Karpas-422 (cell line): ENCODE measurements around the gene WNT7B. TPM values are rescaled to one million over a fixed set of nuclear protein-coding genes. Genes with fewer than 3 reads are reported as not detected.

ENCODE experiments used
- DNase-seq: peaks from one replicate; pipeline ENCODE4 v3.0.0-alpha.2; 2015
- H2AFZ ChIP-seq: fragments of 200-600 bp; sonication (generic); 2 replicates; pipeline ENCODE4 v1.6.1; 2014; ENCODE audit warnings: antibody characterized with exemption, low read length, mixed read lengths
- H3K27ac ChIP-seq: fragments of 200-600 bp; sonication (generic); 2 replicates; pipeline ENCODE4 v1.5.1; 2014; ENCODE audit warnings: mild to moderate bottlenecking, low read length, moderate library complexity
- H3K27me3 ChIP-seq: fragments of 200-600 bp; sonication (generic); 2 replicates; pipeline ENCODE4 v1.6.1; 2014; ENCODE audit warnings: low read length, mixed read lengths
- H3K36me3 ChIP-seq: fragments of 200-600 bp; sonication (generic); 2 replicates; pipeline ENCODE4 v1.6.1; 2014; ENCODE audit warnings: low read length, mixed read lengths; ENCODE audit not compliant: insufficient read depth
- H3K4me1 ChIP-seq: fragments of 200-600 bp; sonication (generic); 2 replicates; pipeline ENCODE4 v1.6.1; 2014; ENCODE audit warnings: mild to moderate bottlenecking, low read length, mixed read lengths
- H3K4me2 ChIP-seq: fragments of 200-600 bp; sonication (generic); 2 replicates; pipeline ENCODE4 v1.6.1; 2014; ENCODE audit warnings: low read length, low read depth, mild to moderate bottlenecking; ENCODE audit not compliant: poor library complexity, severe bottlenecking
- H3K4me3 ChIP-seq: fragments of 200-600 bp; sonication (generic); 2 replicates; pipeline ENCODE4 v1.5.1; 2014; ENCODE audit warnings: mild to moderate bottlenecking, antibody characterized with exemption, low read length, mixed read lengths
- H3K79me2 ChIP-seq: fragments of 200-600 bp; sonication (generic); 2 replicates; pipeline ENCODE4 v1.6.1; 2014; ENCODE audit warnings: mild to moderate bottlenecking, low read length, mixed read lengths
- H3K9ac ChIP-seq: fragments of 200-600 bp; sonication (generic); 2 replicates; pipeline ENCODE4 v1.6.0; 2014; ENCODE audit warnings: low read length
- H3K9me2 ChIP-seq: fragments of 200-600 bp; sonication (generic), shearing (Covaris generic); replicated peaks from 2 replicates; pipeline ENCODE4 v1.6.0; 2014; ENCODE audit warnings: mild to moderate bottlenecking, low read length, moderate library complexity; ENCODE audit not compliant: insufficient read depth
- H3K9me3 ChIP-seq: fragments of 300-700, 200-600 bp; sonication (generic); 2 replicates; pipeline ENCODE4 v1.6.1; 2014; ENCODE audit warnings: low read length, mixed read lengths
- H4K20me1 ChIP-seq: fragments of 200-600 bp; sonication (generic); 2 replicates; pipeline ENCODE4 v1.6.1; 2014; ENCODE audit warnings: mild to moderate bottlenecking, antibody characterized with exemption, low read length, low read depth; ENCODE audit not compliant: insufficient read depth
- total RNA-seq: library from RNA; depleted of rRNA; stranded (reverse); fragments of >200 nt; shearing (Covaris generic); gene quantifications from 2 replicates; pipeline ENCODE4 v1.2.3, GENCODE V29; 2014; ENCODE audit warnings: low replicate concordance; rRNA removed

WNT7B gene
- not detected in 2 replicates for total RNA-seq

- no peaks in the 10 kb centered on the region for H3K27me3 ChIP-seq
- no peak within 1 kb of the TSS for H2AFZ ChIP-seq
- no peaks in the 10 kb centered on the region for H3K9me2 ChIP-seq
- H3K4me3 ChIP-seq = no peak within 1 kb of the TSS
- no peaks in the 10 kb centered on the region for H3K36me3 ChIP-seq
- no peaks in the 10 kb centered on the region for H4K20me1 ChIP-seq
- no peak within 1 kb of the TSS for H3K4me2 ChIP-seq
- no peaks in the 10 kb centered on the region for H3K9me3 ChIP-seq
- DNase-seq = no peak
- H3K9ac ChIP-seq = no peak within 1 kb of the TSS
- no peaks in the 10 kb centered on the region for H3K79me2 ChIP-seq
- H3K4me1 ChIP-seq = peaks cover 7% of the 10 kb centered on the region
- no peak within 1 kb of the TSS for H3K27ac ChIP-seq
These were observed at the start of gene WNT7B for GRCh38 chr22:45977003-45977411. Gene WNT7B (minus strand): TSS chr22:45977162. CDS start chr22:45976754, 408 bp downstream.

GRCh38 chr22:46025973-46026898 lies 49.3 kb upstream of the WNT7B start:
- Histone ChIP-seq H4K20me1 (no peaks in the 10 kb centered on the region), H2AFZ (no peak overlapping the region), H3K4me2 (no peak overlapping the region), H3K9me3 (no peaks in the 10 kb centered on the region), H3K4me1 (no peaks in the 10 kb centered on the region), H3K79me2 (no peaks in the 10 kb centered on the region), H3K27me3 (no peaks in the 10 kb centered on the region), H3K9ac (no peak overlapping the region), H3K36me3 (no peaks in the 10 kb centered on the region), H3K27ac (no peak overlapping the region), H3K4me3 (no peak overlapping the region), H3K9me2 (no peaks in the 10 kb centered on the region)
- DNase-seq = no peak

- no peak overlapping the region for H2AFZ ChIP-seq
- H3K36me3 ChIP-seq = no peaks in the 10 kb centered on the region
- no peak overlapping the region for H3K9ac ChIP-seq
- no peak overlapping the region for H3K4me2 ChIP-seq
- H3K27me3 ChIP-seq = no peaks in the 10 kb centered on the region
- H3K4me3 ChIP-seq = no peak overlapping the region
- H4K20me1 ChIP-seq = no peaks in the 10 kb centered on the region
- H3K79me2 ChIP-seq = no peaks in the 10 kb centered on the region
- DNase-seq = no peak
- no peak overlapping the region for H3K27ac ChIP-seq
- H3K9me2 ChIP-seq = no peaks in the 10 kb centered on the region
- no peaks in the 10 kb centered on the region for H3K9me3 ChIP-seq
- no peaks in the 10 kb centered on the region for H3K4me1 ChIP-seq
These were observed 48.4 kb upstream of the WNT7B start for GRCh38 chr22:46025225-46025972.

GRCh38 chr22:46024136-46024840 lies 47.3 kb upstream of the WNT7B start:
- no peak for DNase-seq
- no peak overlapping the region for H2AFZ ChIP-seq

GRCh38 chr22:46023558-46023981 lies 46.6 kb upstream of the WNT7B start:
- Histone ChIP-seq H3K27me3 (no peaks in the 10 kb centered on the region), H3K4me2 (no peak overlapping the region), H3K9me2 (no peaks in the 10 kb centered on the region), H3K4me1 (no peaks in the 10 kb centered on the region), H3K9me3 (no peaks in the 10 kb centered on the region), H3K79me2 (no peaks in the 10 kb centered on the region), H3K27ac (no peak overlapping the region), H2AFZ (no peak overlapping the region), H4K20me1 (no peaks in the 10 kb centered on the region), H3K9ac (no peak overlapping the region), H3K4me3 (no peak overlapping the region), H3K36me3 (no peaks in the 10 kb centered on the region)
- no peak for DNase-seq

More at GRCh38 chr22:46024136-46024840, 47.3 kb upstream of the WNT7B start:
- Histone ChIP-seq H3K9me2 (no peaks in the 10 kb centered on the region), H3K27me3 (no peaks in the 10 kb centered on the region), H3K9ac (no peak overlapping the region), H3K27ac (no peak overlapping the region), H3K9me3 (no peaks in the 10 kb centered on the region), H4K20me1 (no peaks in the 10 kb centered on the region), H3K4me2 (no peak overlapping the region), H3K79me2 (no peaks in the 10 kb centered on the region), H3K4me1 (no peaks in the 10 kb centered on the region), H3K4me3 (no peak overlapping the region), H3K36me3 (no peaks in the 10 kb centered on the region)

- H3K9ac ChIP-seq = no peak overlapping the region
- H3K36me3 ChIP-seq = no peaks in the 10 kb centered on the region
- no peaks in the 10 kb centered on the region for H3K9me3 ChIP-seq
- no peaks in the 10 kb centered on the region for H3K27me3 ChIP-seq
- no peaks in the 10 kb centered on the region for H3K4me1 ChIP-seq
- H3K4me2 ChIP-seq = no peak overlapping the region
- DNase-seq = no peak
- no peak overlapping the region for H3K27ac ChIP-seq
- no peaks in the 10 kb centered on the region for H3K9me2 ChIP-seq
- no peak overlapping the region for H3K4me3 ChIP-seq
- no peak overlapping the region for H2AFZ ChIP-seq
- no peaks in the 10 kb centered on the region for H3K79me2 ChIP-seq
- no peaks in the 10 kb centered on the region for H4K20me1 ChIP-seq
These were observed 46.0 kb upstream of the WNT7B start for GRCh38 chr22:46022881-46023512.

- no peak overlapping the region for H3K4me2 ChIP-seq
- H3K9me2 ChIP-seq = no peaks in the 10 kb centered on the region
- no peak for DNase-seq
- H4K20me1 ChIP-seq = no peaks in the 10 kb centered on the region
- H3K27ac ChIP-seq = no peak overlapping the region
- no peak overlapping the region for H3K4me3 ChIP-seq
- no peaks in the 10 kb centered on the region for H3K79me2 ChIP-seq
- no peaks in the 10 kb centered on the region for H3K36me3 ChIP-seq
- no peaks in the 10 kb centered on the region for H3K9me3 ChIP-seq
- no peaks in the 10 kb centered on the region for H3K27me3 ChIP-seq
- no peaks in the 10 kb centered on the region for H3K4me1 ChIP-seq
- H3K9ac ChIP-seq = no peak overlapping the region
- no peak overlapping the region for H2AFZ ChIP-seq
These were observed 44.6 kb upstream of the WNT7B start for GRCh38 chr22:46021577-46021976.
